NCI-H524 treated with DMSO at 0.1 percent for 48 hours (cell line): ENCODE measurements around the gene GPAM.

Experiments used
- DNase-seq: peaks from one replicate; lab custom pipeline; 2025; lab: John Stamatoyannopoulos, UW

Gene GPAM

DNA sequence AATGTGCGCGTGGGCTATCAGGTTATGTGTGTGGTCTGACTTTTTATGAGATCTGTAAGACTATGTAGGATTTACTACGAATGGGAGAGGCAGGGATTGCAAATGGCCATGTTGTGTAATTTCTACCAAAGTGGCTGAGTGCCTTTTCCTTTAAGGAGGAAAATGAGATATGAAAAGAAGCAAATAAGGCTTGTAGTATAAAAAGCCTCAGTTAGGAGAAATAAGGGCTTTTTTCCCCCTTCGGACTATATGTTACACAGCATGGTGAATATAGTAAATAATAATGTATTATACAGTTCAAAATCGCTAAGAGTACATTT, 447 bp upstream of the GPAM start:
- DNase-seq, result no peak

DNA sequence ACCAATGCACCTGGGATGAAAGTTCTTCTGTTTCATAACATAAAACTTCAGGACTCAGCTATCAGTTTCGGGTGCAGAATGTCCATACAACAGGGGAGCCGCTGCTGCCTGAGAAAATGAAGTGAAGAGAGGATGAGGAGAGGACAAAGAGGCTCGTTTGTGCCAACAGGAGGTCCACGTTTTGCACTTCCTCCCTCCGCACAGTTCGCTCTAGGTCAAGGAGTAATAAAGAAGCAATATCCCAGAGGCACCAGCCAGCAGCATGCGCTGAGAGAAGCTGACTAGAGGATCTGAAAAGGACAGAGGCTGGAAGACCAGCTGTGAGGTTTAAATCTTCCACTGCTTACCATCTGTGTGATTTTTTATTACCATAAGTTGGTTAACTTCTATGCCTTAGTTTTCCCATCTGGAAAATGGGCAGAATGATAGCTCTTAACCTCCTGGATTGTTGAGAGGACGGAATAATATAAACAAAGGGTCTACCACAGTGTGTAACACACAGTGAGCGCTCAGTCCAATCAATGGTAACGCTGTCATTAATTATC, 709 bp downstream of the GPAM start:
- DNase-seq, result no peak

DNA sequence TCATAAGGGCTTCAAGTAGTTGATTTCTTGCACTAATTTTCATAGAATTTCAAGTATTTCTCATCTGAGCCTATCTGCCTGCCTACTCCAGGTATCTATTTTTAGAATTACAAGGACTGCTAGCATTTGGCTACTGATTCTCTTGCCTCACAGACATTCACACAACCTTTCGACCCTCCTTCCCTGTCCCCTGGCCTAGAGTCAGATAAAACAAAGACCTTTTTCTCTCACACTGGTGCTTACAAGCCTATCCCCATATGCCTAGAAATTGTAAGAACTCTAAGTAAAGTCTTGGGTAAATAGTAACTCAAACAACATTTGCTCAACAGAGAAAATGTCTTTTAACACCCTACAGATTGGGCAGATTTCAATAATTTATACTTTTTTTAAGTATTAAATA, 6.3 kb downstream of the GPAM start:
- DNase-seq, result no peak

DNA sequence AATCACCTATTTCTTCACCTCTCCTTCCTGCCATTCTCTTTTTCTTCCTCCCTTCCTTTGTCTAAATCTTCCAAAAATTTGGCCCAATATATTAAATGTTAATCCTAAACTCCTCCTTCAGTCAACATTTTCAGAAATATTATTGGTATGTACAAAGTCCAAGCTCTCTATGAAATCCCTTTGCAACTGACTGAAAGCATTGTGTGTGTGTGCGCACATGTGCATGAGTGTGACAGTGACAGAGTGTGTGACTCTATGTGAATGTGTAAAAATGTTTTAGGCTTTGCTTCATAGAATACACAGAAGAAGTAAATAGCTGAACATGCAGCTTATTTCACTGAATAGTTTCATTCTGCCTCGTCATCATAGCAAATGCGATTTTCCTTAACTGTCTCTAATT, 7.0 kb downstream of the GPAM start:
- DNase-seq, result no peak

DNA sequence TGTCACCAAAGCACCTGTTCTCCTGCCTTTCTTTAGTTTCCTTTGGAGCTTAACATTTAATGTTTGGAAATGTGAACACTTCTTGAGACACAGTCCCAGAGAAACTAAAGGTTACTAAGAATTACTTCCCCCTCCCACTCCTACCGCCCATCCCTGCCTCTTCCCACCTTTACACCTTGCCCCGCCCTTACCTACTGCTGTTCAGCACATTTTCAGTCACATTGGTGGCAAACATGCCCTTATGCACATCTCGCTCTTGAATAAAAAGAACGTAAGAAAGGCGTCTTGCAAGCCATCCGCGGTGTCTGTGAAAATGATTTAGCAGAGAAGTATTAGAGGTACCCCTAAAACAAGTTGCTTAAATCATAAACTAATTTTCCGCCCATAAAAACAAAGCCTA, 8.2 kb downstream of the GPAM start:
- no peak for DNase-seq

DNA sequence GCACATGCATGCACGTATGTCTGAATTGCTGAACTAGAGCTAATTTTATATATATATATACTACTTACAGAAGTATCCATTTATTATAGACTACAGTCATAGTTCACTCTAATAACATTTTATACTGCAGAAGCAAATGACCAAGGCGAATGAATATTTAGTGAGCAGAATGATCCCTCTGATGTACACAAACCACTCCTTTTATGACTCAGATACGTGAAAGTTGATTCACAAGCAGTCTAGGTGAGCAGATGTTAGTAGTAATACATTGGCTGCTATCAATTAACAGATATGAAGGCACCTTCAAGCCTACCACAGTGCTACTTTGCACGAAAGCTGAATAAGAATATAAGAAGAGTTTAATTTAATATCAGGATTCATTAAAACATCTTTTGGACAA, 10.4 kb downstream of the GPAM start:
- DNase-seq, result no peak

DNA sequence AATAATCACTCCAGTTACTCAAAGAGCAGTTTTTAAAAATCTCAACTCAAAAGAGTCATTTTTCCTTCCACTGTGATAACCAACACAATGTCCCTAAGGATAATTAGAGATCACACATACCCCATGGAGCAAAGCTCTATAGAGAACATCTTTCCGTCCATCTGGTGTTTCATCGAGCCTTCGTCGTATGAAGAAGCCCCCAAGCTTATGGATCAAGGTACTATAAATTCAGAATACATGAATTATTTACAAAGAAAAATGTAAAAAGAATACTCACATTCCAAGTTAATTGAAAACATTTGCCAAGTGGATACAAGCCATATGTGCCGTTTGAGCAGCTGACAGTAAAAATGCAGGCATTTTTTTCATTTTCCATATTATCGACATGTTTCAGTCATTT, 14.8 kb downstream of the GPAM start:
- no peak for DNase-seq

DNA sequence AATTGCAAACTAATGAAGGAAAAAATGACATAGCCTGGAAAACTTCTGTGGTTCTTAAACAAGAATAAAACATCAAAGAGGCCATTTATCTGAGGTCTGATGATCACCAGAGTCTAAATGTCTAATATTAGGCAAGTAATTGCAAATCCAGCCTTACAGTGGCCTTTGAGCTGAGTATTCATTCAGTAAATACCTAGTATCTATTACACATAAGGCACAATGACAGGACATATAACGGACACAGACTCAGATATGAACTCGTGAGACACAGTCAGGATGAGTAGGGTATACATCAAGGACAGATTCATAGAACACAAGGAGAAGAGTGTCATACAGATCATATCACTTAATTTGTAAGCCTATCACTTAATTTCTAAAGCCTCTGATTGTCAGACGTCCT, 16.8 kb downstream of the GPAM start:
- no peak for DNase-seq

DNA sequence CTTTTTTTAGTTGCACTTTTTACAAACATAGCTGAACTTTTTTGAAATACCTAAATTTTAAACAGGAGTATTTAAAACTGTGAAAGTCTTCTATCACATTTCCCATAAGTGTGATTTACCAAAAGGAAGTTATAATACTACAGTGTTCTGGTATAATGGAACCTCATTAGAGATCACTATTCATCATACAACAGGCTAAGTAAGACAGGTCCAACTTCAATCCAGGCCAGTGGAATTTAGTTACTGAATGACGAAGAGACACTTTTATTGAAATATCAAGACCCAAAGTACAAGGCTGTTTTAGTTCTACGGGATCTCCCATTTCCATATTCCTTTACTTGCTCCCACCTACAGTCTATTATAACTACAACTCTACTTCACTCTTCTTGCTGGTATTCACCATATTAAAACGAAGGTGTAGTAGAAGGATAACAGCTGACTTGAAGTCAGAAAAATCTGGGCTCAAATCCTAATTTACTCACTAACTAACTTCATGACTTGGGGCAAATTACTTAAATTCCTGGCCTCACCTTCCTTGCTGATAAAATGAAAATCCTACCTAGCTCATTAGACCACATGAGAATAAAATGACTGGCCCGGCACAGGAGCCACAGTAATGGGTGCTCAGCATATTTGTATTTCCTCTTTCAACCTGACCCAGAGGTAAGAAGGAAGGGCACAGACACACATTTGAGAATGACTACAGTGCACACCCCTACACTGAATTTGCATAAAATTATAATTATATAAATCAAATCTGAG, 21.6 kb downstream of the GPAM start:
- DNase-seq, result no peak

DNA sequence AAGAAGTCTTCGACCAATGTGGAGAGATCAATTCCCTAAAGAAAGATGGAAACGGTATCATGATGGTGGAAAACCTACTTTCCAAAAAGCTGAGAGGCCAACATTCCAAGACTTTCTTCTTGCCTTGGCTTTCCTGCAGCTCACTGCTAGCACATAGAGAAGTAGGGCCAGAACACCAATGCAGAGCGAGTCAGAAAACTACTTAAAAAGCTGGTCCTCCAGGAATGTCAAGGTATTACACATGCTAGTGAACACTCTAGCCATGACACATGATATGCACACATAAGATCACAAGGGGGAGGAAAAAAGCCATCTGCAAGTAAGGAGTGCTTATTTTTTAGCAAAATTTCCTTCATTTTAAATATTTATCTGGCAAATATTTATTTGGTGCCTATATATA, 22.7 kb downstream of the GPAM start:
- no peak for DNase-seq

DNA sequence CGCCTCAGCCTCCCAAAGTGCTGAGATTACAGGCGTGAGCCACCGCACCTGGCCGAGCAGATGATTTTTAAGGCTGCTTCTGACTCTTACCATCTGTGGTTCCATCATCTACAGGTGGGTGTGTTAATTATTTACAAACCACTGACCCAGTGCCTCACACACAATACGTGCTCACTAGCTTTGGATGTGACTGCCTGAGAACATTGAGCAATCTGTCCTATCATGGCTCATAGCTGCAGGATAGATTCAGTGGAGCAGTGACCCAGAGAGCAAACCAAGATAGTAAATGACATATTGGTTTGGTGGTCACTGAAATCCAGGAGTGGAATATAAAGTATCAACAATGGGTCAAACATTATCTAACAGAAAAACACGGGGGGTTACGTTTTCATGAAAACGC, 24.1 kb downstream of the GPAM start:
- DNase-seq, result no peak

DNA sequence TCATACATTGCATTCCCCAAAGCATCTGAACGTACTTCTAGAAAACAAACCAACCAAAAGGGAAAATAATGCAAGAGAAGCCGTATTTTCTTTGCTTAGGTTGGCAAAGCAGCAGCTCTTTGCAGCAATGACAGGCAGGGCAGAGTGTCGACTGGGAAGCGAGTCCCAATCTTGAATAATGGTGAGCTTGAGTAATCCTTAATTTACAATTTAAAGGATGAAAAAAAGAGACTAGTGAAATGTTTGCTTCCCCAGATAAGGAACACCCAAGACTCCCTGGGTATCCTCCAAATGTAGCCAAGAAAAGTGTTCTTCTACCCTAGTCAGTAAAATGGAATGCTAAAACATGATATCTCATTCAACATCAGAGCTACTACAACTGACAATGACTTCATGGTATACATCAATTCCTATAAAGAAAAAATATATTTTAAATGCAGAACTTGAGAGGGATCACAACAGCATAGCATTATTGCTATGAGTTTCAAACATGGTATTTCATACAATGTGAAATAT, 32.0 kb downstream of the GPAM start:
- no peak for DNase-seq

DNA sequence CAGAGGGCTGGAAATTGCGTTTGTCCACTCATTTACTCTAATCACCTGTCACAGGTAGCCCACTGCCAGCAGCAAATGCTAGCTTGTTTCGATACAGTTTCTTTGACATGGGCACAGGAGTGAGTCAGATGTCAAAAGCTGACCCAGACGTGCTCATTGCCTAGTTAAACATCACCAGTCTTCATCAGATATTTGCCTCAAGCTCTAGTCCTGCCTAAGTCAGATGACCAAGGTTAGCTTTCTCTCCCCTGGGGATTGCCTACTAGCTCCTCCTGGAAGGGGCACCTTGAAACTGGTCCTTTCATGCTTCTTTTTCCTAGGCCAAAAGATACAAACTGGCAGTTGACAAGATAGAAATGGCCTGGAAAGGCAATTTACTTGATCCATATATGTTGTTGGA, 35.2 kb downstream of the GPAM start:
- DNase-seq, result no peak

DNA sequence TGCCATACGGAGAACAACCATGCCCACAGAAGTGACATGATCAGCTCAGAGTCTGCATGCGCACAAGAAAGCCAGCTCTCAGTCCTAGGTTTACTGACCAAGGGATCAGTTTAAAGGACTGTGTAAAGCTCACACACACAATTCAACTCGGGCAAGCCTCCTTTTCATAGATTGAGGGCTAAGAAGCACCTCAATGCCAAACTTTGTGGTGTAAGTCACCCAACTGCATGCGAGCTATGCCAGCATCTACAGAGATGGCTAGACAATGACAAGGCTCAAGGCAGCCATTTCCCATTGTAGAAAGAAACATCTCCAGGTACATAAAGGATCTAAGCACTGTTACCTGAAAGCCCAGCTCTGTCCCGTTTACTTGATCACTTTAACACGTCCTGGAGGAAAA, 36.8 kb downstream of the GPAM start:
- DNase-seq, result no peak

DNA sequence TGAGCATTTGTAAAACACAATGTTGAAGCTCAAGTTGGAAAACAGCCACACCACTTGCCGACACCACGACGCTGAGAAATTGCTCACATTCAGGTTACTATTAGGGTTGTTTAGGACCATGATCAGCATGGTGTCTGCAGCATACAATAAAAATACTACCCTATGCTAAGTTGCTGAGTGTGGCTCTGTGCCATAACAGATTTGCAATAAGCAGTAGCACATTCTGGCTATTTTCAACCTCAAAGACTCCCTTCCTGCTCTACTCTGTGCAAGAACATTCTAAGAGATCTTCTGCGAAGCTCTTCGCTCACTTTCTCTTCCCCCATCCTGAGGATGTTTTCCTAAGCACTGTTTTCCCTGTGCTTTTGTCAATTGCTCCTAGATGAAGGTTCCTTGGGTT, 38.3 kb downstream of the GPAM start:
- no peak for DNase-seq

DNA sequence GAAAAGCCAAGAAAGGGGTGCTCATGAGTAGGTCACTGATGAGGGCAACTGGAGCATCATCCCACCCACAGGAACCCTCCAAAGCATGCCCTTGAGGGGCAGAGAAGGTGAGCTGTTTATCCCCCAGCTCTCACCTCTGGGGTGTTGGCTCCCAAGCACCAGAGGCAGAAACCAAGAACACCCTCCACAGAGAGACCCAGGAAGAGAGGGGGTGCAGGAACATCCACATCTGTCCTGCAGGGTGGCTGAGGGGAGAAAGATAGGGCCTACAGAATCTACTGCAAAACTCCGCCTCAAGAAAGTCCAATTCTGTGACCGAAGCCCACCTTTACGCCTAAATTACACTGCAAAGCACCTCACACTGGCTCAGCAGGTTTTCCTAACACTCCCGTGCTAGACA, 40.1 kb downstream of the GPAM start:
- no peak for DNase-seq

DNA sequence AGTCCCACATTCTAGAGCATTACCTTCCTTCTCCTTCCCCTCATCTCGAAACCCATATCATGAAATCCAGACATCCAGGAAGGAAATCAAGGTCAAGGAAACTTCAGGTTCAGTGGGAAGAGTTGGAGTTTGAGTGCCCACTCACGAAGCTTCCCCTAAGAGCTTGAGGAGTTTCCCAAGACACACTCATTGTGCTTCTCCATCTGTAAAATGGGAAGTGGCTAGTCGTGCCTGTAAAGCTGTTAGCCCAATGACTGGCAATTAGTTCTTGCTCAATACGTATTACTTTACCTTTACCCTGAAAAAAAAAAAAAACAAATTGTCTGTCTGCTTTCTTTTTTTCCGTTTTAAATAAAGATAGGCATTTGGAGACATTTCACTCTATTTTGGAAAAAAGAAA, 42.3 kb downstream of the GPAM start:
- no peak for DNase-seq

DNA sequence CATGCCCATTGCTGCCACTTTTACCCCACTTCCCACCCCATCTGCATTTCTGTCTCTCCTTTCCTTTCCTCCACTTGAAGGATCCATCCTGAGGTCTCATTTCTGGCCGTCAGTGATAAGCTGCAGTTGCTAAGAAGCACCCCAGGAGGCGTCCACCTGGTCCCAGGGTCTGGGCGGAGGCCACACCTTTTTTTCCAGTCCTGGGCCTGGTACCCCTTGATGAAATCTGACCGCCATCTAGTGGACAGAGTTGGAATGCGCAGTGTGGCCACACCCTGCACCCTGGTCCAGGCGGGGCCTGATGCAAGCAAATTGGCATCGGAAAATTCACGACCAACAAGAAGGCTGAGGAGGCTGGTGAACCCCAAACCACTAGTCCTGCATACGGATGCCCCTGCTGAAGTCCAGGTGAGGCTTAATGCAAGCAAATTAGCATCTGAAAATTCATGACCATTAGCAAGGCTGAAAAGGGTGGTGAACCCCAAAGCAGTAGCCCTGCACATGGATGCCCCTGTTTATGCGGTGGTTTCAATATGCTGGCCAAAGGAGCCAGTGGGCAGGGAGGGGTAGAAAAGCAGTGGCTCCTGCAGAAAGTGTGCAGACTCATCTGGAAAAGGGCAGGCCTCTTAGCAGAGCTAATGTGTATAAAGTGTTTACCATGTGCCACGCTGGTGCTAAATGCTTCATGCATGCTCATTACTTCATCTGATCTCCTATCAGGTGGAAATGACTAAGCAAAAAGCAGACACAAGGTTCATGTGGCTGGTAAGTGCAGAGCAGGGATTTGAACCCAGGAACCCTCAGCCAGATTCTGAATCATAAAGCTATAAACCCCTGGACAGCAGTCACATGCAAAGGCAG, 43.2 kb downstream of the GPAM start:
- DNase-seq, result no peak

DNA sequence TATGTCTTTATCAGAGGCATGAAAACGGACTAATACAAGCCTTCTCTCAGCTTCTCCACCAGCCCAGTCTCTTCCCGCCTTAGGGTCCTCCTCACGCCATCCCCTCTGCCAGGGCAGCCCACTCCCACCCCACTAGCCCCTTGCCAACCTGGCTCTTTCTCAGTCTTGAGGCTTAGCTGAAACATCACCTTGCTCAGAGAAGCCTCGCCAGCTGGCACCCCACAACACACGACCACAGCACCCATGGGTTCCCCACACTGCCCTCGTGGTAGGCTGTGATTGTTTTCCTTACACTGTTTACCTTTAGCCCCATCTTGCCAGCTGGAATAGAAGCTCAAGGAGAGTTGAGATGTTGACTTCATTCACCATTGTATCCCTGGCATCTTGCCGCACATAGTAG, 44.4 kb downstream of the GPAM start:
- DNase-seq, result no peak

DNA sequence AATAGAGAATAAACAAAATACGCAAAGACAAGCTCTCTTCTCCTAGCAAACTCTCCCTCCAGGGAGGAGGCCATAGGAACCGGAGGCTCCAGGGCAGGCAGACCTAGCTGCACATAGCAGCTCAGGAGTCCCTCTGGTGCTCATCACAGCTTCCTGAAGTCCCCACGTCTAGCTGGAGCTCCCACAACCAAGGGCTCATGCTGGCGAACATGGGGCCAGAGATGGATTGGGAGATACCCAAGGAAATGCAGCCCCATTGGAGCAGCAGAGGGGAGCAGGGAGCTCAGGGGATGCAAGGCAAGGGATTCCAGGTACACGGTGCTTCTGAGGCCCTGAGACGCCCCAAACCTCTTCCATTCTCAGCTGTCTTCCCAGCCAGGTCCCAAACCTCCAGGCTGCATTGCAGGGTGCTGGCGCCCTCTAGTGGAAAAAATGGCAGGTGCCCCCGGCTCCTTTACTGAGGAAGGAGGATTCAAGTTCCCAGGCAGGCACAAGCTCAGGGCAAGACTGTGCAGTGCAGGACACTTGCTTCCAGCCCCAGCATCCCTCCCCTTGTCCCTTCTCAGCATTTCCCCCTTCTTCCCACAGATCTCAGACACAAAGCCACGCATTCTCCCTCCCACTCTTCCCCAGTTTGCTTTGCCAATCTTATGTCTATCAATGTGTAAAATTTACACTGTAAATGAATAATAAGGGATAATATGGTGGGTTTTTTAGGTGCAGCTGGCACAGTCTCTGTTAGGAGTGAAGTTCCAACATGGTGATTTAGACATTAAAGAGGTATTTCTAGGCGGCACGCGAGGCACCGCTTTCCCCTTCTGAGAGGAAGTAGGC, 46.2 kb downstream of the GPAM start:
- no peak for DNase-seq

DNA sequence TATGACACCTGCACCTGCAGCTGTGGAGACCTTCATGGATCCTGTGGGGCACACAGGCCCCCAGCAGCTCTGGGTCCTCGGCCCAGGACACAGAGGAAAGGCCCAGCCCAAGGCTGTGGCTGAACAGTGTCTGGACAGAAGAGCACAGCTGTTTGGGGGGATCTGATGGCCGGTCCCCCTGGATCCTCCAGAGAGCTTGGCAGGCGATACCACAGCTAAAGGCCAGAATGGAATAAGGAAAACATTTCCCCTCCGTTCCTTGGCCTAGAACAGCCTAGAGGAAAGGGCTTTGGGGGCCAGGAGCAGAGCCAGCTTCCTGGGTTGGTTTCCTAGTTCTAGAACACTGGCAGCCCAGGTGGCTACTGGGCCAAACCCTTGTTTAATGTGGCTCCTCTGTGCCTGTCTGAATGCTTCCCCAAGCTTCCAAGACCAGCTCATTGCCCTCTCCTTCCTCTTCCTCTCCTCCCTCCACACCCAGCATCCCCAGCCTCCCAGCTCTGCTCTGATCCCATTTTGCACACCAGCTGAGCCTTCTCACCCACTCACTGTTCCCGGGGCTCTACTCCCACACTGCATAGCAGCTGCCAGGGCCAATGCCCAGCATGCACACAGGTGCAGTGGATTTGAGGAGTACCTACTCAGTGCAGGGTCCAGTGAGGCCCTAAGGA, 46.9 kb downstream of the GPAM start:
- no peak for DNase-seq

DNA sequence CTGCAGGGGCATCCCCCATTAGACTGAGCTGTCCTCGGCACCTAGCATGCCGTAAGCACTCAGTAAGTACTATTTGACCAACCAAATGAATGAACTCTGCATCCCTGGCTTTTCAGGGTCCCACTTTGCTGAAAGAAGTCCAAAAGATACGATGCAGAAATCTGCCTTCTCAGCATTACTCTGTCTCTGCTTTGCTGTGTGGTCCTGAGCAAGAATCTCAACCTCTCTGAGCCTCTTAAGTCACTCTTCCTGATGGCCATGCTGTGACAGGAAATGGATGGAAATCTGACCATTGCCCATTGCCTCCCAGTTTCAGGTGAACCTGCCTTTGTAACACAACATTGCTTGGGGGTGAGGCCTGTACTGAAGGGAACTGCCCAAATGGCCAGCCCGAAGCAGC, 48.0 kb downstream of the GPAM start:
- DNase-seq, result no peak
